Activated CD4-positive, alpha-beta T cell treated with anti-CD3 and anti-CD28 coated beads, Interleukin-10, Interleukin-2, amounts not matched to agents 100 ng/mL and 50 ng/mL, durations not matched to agents 16 hours and 8 hours (primary cell): ENCODE data around the gene ANKRD44.

ENCODE experiments used
- DNase-seq: peaks from one replicate; pipeline ENCODE4 v3.0.0-alpha.2; 2020

ANKRD44 gene

DNA sequence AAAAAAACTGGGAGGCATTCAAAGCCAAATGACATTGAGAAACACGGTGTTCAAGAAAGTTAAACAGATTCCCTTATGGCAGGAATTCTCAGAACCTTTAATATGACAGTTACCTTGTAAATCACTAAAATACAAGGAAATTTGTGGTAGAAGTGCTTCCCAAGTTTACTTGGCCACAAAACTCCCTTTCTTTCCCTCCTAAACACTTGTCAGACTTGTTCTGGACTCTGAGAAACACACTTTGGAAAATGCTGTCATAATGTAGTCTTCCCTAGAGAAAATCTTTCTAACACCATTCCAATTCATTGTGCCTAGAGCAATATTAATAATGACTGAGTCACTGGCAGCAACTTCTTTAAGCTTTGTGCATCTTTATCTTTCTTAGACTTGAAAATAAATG lies 140.4 kb downstream of the ANKRD44 start:
- DNase-seq: no peak

GRCh38 chr2:197168705-197169104 lies 141.9 kb downstream of the ANKRD44 start:
- peak; percentile 73 for DNase-seq

GRCh38 chr2:197167608-197168314 lies 142.8 kb downstream of the ANKRD44 start:
- DNase-seq: no peak

- DNase-seq: no peak
Measured at GRCh38 chr2:197165020-197165419, 145.6 kb downstream of the ANKRD44 start.

- DNase-seq: no peak
Measured at GRCh38 chr2:197164141-197164754, 146.3 kb downstream of the ANKRD44 start.

- no peak for DNase-seq
Measured at GRCh38 chr2:197163712-197164140, 146.9 kb downstream of the ANKRD44 start.

- no peak for DNase-seq
Measured at GRCh38 chr2:197161774-197162173, 148.8 kb downstream of the ANKRD44 start.

DNA sequence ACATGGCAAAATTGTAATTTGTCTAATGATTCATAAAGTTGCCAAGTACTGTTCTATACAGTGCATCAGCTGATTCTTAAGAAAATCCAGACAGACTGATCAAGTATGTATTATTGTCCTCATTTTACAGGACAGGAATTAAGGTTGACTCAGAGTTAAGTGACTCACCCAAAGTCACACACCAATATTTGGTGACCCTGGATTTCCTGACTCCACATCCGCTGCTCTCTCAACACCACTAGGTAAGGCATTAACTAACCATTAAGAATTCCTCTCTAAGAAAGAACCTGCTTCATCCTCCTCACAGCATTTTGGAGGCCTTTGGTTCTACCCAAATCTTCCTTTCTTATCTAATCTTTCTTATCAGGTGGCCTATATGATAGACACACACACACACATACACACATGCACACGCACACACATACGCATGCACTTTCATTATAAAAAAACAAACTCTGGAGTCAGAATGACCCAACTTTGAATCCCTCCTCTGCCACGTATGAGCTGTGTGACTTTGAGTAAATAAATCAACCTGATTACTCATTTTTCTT lies 150.8 kb downstream of the ANKRD44 start:
- DNase-seq: peak; percentile 75

DNA sequence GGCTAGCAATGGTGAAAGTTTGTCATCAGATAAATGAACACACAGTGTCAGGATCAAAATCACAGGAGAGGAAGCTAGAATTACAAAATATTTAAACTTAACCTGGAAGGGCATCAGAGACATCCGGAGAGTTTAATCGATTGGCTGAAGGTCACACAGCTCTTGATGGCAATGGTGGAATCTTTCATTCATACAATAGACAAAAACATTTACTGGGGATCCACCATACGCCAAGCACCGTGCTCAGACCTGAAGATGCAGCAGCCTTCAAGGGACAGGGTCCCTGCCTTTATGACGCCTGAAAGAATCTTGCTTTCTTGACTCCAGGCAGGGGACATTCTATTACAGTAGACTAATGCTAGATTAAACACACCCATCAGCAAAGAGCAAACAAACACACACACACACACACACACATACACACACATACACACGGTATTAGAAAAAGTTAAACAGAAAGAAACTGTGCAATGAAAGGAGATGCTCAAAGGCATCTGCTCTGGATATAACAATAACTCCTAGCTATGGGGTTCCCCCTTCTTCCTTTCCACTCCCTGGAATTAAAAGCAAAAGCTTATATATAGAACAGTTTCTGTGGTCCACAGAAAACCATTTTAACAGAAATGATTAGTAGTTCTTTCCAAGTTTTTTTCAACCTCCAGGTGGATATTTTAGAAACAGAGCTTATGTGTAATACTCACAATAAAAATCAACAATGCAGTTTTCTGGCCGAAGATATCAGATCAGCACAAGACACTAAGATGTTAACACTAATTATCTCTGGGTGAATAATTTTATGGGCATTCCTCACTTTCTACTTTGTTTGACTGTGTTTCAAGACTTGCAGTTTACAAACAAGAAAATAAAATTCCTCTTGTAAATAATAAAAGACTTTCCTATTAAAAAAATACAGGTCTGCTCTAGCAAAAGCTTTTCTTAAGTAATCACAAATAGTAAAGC lies 151.7 kb downstream of the ANKRD44 start:
- no peak for DNase-seq

GRCh38 chr2:197157879-197158537 lies 152.6 kb downstream of the ANKRD44 start:
- no peak for DNase-seq

- DNase-seq: no peak
Measured at GRCh38 chr2:197156771-197157170, 153.8 kb downstream of the ANKRD44 start.

DNA sequence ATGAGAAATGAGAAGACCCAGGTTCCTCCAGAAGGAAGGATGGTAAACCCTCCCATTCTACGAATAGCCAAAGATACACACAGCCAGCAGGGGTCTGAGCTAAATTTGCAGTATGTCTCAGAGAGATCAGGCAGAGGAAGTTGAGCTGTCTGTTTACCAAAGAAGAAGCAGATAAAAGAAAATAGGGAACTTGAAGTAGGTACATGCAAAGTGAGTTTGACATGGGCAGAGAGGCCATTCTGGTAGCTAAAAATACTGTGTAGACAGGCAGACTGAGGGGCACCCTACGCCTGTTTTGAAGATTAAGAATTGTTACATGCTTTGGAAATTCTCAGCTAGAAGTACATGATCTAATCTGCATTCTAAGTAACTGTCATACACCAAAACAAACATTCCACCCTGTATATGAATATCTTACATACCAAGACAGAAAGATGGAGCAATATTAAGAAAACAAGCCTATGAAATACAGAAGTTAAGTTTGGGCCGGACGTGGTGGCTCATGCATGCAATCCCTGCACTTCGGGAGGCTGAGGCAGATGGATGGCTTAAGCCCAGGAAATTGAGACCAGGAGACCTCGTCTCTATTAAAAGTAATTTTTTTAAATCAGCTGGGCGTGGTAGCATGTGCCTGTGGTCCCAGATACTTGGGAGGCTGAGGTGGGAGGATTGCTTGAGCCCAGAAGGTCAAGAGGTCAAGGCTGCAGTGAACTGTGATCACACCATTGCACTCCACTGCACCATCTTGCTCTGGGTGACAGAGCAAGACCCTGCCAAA lies 157.9 kb downstream of the ANKRD44 start:
- DNase-seq: no peak

GRCh38 chr2:197149546-197149945 lies 161.0 kb downstream of the ANKRD44 start:
- DNase-seq: no peak

DNA sequence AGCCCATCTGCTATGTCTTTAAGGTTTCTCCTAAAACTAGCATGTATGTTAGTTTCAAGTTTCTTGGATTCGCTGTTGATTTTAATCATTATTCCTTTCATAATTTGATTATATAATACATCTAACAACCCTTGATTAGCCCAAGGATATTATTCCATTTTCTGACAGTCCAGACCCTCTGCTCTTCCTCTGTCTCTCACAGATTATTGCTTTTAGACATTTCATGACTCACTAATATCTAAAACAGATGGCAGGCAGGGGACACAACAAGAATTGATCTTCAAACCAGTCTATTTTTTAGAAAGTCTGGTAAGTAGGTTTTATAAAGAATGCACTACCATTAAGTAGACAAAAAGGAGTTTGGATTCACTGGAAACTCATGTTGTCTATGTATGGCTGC lies 162.2 kb downstream of the ANKRD44 start:
- DNase-seq: no peak

DNA sequence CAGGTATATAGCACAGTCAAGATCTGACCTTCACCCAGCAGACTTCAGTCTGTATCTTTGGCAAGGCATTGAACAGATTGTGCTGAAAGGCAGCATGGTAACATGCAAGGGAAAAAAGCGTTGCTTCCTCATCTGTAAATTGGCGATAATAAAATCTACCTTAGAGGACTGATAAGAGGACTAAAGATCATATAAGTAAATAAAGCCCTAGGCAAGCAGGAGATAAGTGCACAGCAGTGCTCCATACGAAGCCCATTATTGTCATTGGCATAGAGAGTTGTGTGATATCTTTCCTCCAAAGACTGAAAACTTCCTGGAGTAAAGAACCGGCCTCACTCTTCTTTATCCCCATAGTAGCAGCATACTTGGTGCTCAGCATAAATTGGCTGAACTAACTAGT lies 162.6 kb downstream of the ANKRD44 start:
- no peak for DNase-seq

GRCh38 chr2:197146995-197147394 lies 163.6 kb downstream of the ANKRD44 start:
- DNase-seq: no peak

DNA sequence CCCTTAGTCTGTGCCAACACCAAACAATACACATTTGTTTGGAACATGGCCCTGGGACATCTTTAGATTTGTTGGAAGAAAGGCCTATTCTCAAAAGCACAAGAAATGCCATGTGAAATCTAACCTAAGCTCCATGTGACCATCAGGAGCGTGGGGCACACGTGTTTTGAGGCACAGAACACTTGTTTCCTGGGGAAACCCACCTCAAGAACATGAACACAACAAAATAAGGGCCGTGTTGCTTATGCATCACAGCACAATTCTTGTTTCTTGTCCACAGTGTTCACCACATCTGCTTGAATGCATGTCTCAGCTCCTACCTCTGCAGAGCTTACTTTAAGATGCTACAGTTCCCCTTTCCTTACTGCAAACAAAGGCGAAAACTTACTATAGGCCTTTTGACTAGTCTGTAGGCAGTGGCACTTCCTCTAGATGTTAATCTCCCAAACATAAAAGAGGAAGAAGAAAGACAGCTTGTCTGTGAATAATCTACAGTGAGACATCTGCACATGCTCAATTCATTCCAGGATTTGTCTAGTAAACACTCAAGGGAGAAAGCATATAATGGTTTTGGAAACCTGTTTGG lies 165.0 kb downstream of the ANKRD44 start:
- DNase-seq: peak; percentile 38

- DNase-seq: no peak
Measured at GRCh38 chr2:197144183-197144582, 166.4 kb downstream of the ANKRD44 start.

DNA sequence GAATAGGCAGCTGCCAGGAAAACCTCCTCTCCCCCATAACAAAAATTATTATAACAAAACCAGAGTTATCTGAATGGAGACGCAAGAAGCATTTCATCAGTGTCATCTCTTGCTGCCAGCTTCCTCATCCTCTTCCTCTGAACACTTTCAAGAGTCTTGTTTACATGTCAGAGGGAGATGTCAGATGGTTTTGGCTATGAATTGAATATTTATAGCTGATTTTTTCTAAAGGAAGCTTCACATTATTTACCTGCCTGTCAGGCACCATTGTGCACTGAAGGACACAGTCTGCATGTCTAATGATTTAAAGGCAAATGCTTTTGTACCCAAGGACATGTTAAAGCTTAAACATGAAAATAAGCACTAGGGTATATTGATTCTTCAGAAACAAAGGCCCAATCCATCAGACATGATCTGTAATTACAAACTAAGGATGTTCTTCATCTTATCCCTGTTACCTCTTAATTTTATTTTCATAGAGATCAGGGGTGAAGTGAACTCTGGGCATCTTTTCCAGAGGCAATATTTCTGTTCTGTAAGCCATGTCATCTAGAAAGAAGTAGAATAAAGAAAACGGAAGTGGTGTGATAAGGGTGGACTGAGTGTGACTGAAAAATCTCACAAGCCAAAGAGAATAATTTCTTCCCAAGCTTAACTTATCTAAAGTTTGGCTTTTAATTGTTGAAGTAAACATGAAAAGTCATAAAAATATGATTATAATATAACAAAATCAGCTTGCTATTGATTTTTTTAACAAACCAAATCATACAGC lies 168.7 kb downstream of the ANKRD44 start:
- DNase-seq: no peak

- peak; percentile 34 for DNase-seq
Measured at GRCh38 chr2:197140045-197140444, 170.5 kb downstream of the ANKRD44 start.

- no peak for DNase-seq
Measured at GRCh38 chr2:197138506-197138905, 172.1 kb downstream of the ANKRD44 start.
